ENCODE measurements around the gene GNA15.

Gene GNA15

GRCh38 chr19:3208317-3209207 lies 72.7 kb downstream of the GNA15 start:
- DNase-seq (ENCODE audit: low read depth) = no peak

GRCh38 chr19:3210347-3211017 lies 74.6 kb downstream of the GNA15 start:
- DNase-seq (ENCODE audit: low read depth) = no peak

GRCh38 chr19:3211191-3211590 lies 75.4 kb downstream of the GNA15 start:
- no peak for DNase-seq (ENCODE audit: low read depth)

GRCh38 chr19:3213159-3213558 lies 77.3 kb downstream of the GNA15 start:
- DNase-seq (ENCODE audit: low read depth) = no peak

Measured in fibroblast of the conjunctiva (primary cell).